Measurements from ENCODE around the gene OAS2. TPM values are rescaled to one million over a fixed set of nuclear protein-coding genes. Genes with fewer than 3 reads are reported as not detected.

Gene OAS2
- polyA plus RNA-seq, 1 donor (not counting 4 experiments of a cell fraction or from before 2014, with no cell fraction given): 92.7 TPM

DNA sequence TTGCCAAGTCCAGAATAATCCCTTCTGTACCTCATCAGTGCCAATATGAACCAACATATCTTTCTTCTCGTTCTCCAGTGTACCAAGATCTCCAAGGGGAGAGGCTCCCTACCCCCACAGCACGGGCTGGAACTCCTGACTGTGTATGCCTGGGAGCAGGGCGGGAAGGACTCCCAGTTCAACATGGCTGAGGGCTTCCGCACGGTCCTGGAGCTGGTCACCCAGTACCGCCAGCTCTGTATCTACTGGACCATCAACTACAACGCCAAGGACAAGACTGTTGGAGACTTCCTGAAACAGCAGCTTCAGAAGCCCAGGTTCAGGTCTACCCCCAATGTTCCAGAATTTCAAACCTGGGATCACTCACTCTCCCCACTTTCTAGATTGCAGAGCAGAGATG, 10.5 kb upstream of the OAS2 start:
- no peaks in the 10 kb centered on the region for H3K4me1 ChIP-seq (ENCODE audit: control insufficient read depth, extremely low read depth, insufficient read depth, low read length)
- no peaks in the 10 kb centered on the region for H3K9me1 ChIP-seq (ENCODE audit: control insufficient read depth, extremely low read depth, insufficient read depth, low read length)
- H4K20me1 ChIP-seq (ENCODE audit: control insufficient read depth, extremely low read depth, insufficient read depth, low read length): no peaks in the 10 kb centered on the region
- H3K27me3 ChIP-seq (ENCODE audit: control insufficient read depth, extremely low read depth, insufficient read depth, low read length): no peaks in the 10 kb centered on the region
- H2AFZ ChIP-seq (ENCODE audit: control insufficient read depth, low read length): no peak overlapping the region
- DNase-seq (ENCODE audit: low read depth, low spot score): no peak
- H3K4me2 ChIP-seq (ENCODE audit: control insufficient read depth, extremely low read depth, insufficient read depth, low read depth, low read length): no peak overlapping the region
- no peaks in the 10 kb centered on the region for H3K9me3 ChIP-seq (ENCODE audit: control insufficient read depth, low read depth, low read length)
- H3K27ac ChIP-seq (ENCODE audit: control insufficient read depth, insufficient read depth, low read length): no peak overlapping the region
- no peaks in the 10 kb centered on the region for H3K79me2 ChIP-seq (ENCODE audit: control insufficient read depth, insufficient read depth, low read length)
- peaks cover 28 to 46% of the 10 kb centered on the region in 2 experiments for H3K36me3 ChIP-seq (ENCODE audit: control insufficient read depth in 2 of 2, extremely low read depth in 1 of 2, insufficient read depth in 2 of 2, low read length in 2 of 2)
- TF ChIP-seq, protein P1, sequence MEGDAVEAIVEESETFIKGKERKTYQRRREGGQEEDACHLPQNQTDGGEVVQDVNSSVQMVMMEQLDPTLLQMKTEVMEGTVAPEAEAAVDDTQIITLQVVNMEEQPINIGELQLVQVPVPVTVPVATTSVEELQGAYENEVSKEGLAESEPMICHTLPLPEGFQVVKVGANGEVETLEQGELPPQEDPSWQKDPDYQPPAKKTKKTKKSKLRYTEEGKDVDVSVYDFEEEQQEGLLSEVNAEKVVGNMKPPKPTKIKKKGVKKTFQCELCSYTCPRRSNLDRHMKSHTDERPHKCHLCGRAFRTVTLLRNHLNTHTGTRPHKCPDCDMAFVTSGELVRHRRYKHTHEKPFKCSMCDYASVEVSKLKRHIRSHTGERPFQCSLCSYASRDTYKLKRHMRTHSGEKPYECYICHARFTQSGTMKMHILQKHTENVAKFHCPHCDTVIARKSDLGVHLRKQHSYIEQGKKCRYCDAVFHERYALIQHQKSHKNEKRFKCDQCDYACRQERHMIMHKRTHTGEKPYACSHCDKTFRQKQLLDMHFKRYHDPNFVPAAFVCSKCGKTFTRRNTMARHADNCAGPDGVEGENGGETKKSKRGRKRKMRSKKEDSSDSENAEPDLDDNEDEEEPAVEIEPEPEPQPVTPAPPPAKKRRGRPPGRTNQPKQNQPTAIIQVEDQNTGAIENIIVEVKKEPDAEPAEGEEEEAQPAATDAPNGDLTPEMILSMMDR (optimal IDR thresholded peaks at IDR 0.05 in 1 of 3, IDR thresholded peaks at IDR 0.05 in 1 of 3, conservative IDR thresholded peaks at IDR 0.05 in 1 of 3; ENCODE audit: extremely low read depth in 1 of 3, insufficient read depth in 2 of 3, low read length in 3 of 3): no peak
- TF ChIP-seq EZH2 (IDR thresholded peaks at IDR 0.05; ENCODE audit: low read length): no peak
- no peak overlapping the region for H3K9ac ChIP-seq (ENCODE audit: control insufficient read depth, extremely low read depth, insufficient read depth, low read length)
- dilution Hi-C loops (cut with MboI; ENCODE audit: extremely low pct_ligation_motif_present, low sequenced_read_pairs): no loop called here
- no peak overlapping the region for H3K4me3 ChIP-seq (ENCODE audit: control insufficient read depth in 2 of 3, extremely low read depth in 1 of 3, insufficient read depth in 2 of 3, low read depth in 1 of 3, low read length in 3 of 3)
- FAIRE-seq: no peak

DNA sequence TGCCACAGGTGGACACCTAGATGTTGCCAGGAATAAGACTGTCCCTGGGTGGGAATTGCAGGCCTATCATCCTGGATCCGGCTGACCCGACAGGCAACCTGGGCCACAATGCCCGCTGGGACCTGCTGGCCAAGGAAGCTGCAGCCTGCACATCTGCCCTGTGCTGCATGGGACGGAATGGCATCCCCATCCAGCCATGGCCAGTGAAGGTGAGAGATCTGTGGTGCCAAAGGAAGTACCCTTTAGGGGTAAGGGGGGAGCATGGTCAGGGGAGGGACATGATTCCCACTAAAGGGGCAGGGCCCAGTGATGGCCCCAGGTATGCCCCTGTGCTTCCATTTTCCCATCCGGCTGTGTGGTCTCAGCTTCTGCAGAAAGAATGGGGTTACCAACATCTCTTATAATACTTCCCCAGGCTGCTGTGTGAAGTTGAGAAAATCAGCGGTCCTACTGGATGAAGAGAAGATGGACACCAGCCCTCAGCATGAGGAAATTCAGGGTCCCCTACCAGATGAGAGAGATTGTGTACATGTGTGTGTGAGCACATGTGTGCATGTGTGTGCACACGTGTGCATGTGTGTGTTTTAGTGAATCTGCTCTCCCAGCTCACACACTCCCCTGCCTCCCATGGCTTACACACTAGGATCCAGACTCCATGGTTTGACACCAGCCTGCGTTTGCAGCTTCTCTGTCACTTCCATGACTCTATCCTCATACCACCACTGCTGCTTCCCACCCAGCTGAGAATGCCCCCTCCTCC, 8.6 kb upstream of the OAS2 start:
- H3K9ac ChIP-seq (ENCODE audit: control insufficient read depth, extremely low read depth, insufficient read depth, low read length): no peak overlapping the region
- H3K9me1 ChIP-seq (ENCODE audit: control insufficient read depth, extremely low read depth, insufficient read depth, low read length): no peaks in the 10 kb centered on the region
- no peaks in the 10 kb centered on the region for H3K4me1 ChIP-seq (ENCODE audit: control insufficient read depth, extremely low read depth, insufficient read depth, low read length)
- FAIRE-seq: no peak
- DNase-seq (ENCODE audit: low read depth, low spot score): no peak
- no peaks in the 10 kb centered on the region for H3K9me3 ChIP-seq (ENCODE audit: control insufficient read depth, low read depth, low read length)
- dilution Hi-C loops (cut with MboI; ENCODE audit: extremely low pct_ligation_motif_present, low sequenced_read_pairs): no loop called here
- no peak overlapping the region for H3K4me3 ChIP-seq (ENCODE audit: control insufficient read depth in 2 of 3, extremely low read depth in 1 of 3, insufficient read depth in 2 of 3, low read depth in 1 of 3, low read length in 3 of 3)
- H4K20me1 ChIP-seq (ENCODE audit: control insufficient read depth, extremely low read depth, insufficient read depth, low read length): no peaks in the 10 kb centered on the region
- no peaks in the 10 kb centered on the region for H3K27me3 ChIP-seq (ENCODE audit: control insufficient read depth, extremely low read depth, insufficient read depth, low read length)
- TF ChIP-seq, protein P1 (optimal IDR thresholded peaks at IDR 0.05 in 1 of 3, IDR thresholded peaks at IDR 0.05 in 1 of 3, conservative IDR thresholded peaks at IDR 0.05 in 1 of 3; ENCODE audit: extremely low read depth in 1 of 3, insufficient read depth in 2 of 3, low read length in 3 of 3): no peak
- no peak for TF ChIP-seq EZH2 (IDR thresholded peaks at IDR 0.05; ENCODE audit: low read length)
- H3K27ac ChIP-seq (ENCODE audit: control insufficient read depth, insufficient read depth, low read length): no peak overlapping the region
- H3K4me2 ChIP-seq (ENCODE audit: control insufficient read depth, extremely low read depth, insufficient read depth, low read depth, low read length): no peak overlapping the region
- no peak overlapping the region for H2AFZ ChIP-seq (ENCODE audit: control insufficient read depth, low read length)
- peaks cover 14 to 33% of the 10 kb centered on the region in 2 experiments for H3K36me3 ChIP-seq (ENCODE audit: control insufficient read depth in 2 of 2, extremely low read depth in 1 of 2, insufficient read depth in 2 of 2, low read length in 2 of 2)
- no peaks in the 10 kb centered on the region for H3K79me2 ChIP-seq (ENCODE audit: control insufficient read depth, insufficient read depth, low read length)

Measured in keratinocyte (primary cell).